GM18526 (cell line): ENCODE data around the gene LRRFIP2.

Source experiments
- POLR2A ChIP-seq: IDR thresholded peaks from 3 replicates; pipeline ENCODE4 v1.6.1; 2011; ENCODE audit not compliant: insufficient read length; ENCODE audit errors: extremely low read depth

LRRFIP2 gene

DNA sequence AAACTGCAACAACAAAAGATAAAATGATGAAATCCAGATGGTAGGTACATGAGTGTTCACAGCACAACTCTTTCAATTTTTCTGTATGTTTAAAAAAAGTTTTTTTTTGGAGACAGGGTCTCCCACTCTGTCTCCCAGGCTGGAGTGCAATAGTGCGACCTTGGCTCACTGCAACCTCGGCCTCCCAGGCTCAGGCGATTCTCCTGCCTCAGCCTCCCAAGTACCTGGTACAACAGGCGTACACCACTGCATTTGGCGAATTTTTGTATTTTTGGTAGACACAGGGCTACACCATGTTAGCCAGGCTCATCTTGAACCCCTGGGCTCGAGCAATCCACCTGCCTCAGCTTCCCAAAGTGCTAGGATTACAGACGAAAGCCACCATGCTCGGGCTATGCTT is 18.6 kb downstream of the LRRFIP2 start:
- TF ChIP-seq POLR2A = no peak

DNA sequence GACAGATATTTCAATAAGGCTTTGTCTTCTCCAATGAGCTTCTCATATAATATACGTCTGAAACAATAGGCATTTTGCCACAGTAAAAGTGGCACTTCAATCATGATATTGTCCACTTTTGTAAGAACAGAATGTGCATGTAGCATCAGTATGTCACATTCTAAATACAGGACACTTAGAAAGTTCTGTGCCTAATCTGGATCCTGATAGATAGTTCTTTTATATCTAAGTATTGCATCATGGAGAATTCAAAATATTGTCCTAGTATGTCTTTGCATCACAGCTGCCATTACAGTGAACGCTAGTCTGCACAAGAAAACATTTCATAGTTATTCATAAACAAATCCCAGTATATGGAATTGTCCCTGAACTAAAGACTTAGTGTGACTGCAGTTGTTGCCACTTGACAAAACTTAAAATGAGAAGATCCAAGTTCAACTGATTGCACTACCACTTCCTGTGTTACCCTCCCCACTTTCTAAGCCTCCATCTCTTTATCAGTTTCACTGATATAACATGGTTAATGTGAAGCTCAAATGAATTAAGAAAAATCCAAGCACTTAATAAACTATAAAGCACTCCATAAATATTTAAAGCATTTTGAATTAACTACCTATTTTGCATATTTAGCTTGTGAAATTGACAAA is 19.6 kb downstream of the LRRFIP2 start:
- TF ChIP-seq POLR2A = no peak

DNA sequence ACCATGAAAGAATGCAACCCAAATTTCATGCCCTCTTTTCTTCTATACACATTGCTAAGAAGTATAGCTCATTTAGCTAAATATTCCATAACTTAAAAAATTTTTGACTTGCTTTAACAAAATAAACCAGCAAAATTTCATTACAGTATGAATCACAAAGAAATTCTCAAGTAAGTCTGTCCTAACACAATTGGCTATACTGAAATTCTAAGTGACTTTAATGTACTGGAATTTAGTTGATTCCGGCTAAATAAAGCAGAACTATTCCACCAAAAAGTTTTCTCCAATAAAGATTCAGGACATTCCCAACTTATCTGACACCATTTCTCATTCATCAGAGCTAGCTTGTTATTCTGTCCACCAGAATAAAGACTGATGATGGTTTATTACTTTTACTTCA is 23.8 kb downstream of the LRRFIP2 start:
- no peak for TF ChIP-seq POLR2A

DNA sequence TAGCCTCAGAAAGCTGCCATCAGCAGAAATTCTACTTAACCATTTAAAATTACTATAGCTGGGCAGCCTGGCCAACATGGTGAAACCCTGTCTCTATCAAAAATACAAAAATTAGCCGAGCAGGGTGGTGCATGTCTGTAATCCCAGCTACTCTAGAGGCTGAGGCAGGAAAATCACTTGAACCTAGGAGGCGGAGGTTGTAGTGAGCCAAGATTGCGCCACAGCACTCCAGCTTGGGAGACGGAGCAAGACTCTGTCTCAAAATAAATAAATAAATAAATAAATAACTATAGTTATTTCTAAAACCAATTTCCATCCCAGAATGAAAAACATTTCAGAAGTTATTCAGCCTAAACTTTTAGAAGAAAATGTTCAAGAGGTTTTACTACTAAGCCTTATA is 25.1 kb downstream of the LRRFIP2 start:
- TF ChIP-seq POLR2A = no peak

DNA sequence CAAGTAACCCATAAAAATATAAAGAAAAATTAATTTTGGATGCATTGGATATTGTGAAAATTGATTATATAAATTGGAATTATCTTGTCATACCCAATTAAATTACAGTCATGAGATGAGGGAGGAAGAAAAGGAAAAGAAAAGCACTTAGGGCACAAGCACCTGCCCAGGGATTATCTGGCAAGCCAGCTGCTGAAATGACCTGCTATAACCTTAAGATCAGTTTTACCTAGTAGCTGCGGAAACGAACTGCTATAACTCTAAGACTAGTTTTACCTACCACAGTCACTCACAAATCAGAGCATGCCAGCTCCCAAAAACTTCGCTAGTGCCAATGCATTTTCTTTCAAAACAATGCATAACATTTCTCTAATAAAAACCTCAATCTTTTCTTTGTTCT is 26.2 kb downstream of the LRRFIP2 start:
- no peak for TF ChIP-seq POLR2A

DNA sequence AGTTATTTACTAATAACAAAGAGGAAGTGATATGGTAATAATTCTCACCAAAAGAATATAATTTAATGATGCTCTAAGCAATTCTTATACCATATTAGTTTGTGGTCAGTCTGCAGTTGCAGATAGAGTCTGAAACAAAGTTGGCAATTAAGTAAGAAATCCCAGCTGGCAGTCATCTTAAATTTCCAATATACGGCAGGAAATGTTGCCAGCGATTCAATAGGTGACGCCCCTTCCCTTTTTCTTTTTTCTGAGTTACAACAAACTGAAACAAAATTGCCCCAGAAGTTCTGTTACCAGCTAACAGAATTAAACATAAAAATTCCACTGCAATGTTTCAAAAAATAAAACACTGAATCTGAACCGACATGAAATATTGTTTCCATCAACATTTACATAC is 26.7 kb downstream of the LRRFIP2 start:
- TF ChIP-seq POLR2A = no peak

DNA sequence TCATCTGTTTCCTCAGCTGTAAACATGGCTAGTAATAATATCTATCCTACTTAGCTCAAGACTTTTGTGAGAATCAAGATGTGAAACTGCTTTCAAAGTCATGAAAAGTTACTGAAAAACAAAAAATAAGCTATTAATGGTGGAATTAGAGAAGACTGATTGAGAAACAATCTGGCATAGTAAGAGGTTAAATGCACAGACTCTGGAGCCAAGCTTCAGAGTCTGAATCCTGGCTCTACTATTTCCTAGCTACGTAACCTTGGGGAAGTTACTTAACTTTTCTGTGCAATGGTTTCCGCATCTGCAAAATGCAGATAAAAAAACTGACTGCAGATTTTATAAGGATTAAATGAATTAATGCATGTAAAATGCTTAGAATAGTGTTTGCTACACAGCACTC is 28.8 kb downstream of the LRRFIP2 start:
- TF ChIP-seq POLR2A = no peak

DNA sequence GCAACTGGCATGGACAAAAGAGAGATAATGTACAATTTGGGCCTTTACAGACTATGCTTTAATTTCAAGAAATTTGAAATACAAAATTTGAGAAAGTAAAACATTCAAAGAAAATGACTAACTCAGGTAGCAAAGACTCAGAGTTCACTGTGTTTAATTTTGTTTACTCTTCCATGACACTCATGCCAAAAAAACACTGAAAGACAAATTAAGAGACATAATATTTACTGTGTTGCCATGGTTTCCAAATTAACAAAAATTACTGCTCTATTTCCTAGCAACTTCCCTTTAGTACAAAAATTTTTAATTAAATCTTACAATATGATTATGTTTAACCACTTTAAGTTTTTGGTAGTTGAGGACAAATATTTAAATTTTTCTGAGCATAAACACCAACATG is 29.6 kb downstream of the LRRFIP2 start:
- TF ChIP-seq POLR2A = no peak

DNA sequence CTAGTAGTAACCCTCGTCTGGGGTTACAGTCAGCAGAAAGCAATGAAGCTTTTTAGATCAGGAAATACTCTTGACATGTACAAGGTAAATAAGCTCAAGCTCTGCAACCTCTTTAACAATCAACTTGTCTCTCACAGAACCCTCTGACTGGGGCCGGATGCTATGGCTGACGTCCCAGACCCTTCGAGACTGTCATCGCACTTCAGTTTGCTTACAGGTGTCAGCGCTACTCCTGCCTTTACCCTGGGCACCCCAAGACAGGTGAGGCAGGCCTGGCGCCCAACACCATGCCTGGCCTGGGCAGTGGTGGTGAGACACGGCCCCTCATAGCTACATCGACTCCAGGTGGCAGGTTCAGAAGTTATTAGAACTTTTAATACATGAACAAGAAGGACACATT is 30.6 kb downstream of the LRRFIP2 start:
- no peak for TF ChIP-seq POLR2A

DNA sequence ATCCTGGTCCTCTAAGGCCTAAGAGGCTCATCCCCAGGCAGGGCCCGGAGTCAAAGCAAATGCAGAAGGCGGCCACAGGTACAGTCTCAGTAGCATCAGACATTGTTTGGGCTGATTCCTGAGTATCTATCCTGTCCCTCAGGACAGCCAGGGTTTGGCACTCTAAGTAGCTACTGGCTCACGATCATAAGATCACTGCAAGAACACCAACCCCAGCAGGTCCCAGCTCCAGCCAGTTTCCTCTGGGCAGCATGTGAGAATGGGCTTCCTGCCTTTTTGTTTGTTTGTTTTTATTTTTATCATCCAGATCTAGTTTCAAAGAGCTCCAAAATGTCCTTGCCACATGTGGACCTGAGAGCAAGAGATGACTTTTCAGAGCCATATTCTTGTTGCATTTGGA is 32.7 kb downstream of the LRRFIP2 start:
- no peak for TF ChIP-seq POLR2A

DNA sequence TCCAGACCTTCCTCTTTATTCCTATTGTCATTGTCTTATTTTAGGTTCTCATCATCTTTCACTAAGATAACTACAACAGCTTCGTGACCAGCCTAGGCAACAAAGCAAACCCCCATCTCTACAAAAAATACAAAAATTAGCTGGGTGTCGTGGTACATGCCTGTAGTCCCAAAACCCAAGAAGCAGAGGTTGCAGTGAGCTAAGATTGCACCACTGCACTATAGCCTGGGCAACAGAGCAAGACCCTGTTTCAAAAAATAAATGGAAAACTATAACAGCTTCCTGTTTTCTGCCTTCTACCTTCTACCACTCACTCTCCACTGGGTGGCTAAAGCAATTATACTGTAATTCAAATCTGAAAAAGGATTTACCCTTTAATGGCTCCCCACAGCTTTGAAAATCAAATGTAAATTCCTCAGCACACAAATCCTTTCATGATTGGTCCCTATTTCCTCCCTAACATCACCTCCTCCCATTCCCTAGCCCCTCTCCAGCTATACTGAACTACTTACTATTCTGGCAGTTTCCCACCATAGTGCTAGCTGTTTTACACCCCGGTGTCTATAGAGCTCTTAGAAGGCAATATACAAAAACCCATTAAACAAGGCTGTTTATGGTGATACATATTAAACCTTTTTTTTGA is 33.4 kb downstream of the LRRFIP2 start:
- no peak for TF ChIP-seq POLR2A

DNA sequence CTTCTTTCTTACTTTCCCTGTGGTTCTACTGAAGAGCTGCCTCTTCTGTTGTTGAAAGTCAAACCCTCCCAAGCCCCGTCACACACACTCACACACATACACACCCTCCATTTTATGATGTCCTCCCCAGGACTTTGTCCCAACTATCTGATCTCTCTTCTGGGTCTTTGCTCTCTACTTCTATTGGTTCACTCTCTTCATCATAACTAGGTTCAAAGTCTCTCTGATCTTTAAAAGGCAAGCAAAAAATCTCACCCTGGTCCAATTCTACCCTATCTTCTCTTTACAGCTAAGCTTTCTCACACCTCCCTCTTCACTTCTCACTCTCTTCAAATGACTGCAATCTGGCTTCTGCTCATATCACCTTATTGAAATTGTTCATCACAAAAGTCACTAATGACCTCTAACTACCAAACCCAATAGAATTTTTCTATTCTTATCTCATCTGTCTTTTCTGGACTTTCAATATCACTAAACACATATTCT is 34.8 kb downstream of the LRRFIP2 start:
- no peak for TF ChIP-seq POLR2A

DNA sequence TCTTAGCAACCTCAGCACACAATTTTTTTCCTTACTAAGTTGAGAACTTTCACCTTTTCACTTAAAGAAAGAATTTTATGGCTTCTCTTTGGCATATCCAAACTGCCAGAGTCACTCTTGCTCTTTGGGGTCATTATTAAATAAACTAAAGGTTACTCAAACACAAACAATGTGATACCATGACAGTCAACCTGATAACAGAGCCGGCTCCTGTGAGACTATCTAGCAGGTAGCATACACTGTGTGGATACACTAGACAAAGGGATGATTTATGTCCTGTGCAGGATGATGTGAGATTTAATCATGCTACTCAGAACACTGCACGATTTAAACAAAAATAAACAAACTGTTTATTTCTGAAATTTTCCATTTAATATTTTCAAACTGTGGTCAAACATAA is 35.6 kb downstream of the LRRFIP2 start:
- TF ChIP-seq POLR2A = no peak

DNA sequence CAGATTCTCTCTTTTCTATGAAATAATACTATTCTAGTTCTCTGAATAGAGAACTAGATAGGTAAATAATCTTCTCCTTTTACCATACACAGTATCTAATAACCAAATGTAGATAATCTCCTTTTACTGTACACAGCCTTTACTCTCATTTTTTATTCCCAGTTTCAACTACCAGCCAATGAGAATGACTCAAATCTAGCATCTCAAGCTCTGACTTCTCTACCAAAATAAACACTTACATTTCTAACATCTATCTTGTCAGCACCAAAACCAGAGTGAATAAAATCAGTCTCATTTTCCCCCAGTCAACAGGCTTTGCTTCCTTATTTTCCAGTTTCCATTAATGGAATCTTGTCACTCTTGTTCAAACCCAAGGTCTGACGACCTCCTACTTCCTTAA is 36.9 kb downstream of the LRRFIP2 start:
- no peak for TF ChIP-seq POLR2A

DNA sequence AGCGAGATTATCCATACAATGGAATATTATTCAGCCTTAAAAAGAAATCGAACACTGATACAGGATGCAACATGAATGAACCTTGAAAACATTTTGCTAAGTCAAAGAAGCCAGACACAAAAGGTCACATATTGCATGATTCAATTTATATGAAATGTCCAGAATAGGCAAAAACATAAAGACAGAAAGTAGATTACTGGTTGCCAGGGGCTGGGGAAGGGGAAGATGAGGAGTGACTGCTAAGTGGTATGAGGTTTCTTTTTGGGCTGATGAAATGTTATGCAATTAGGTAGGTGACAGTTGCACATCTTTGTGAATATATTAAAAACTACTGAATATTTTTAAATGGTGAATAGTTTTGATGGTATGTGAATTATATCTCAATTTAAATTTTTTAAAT is 38.3 kb downstream of the LRRFIP2 start:
- TF ChIP-seq POLR2A = no peak

DNA sequence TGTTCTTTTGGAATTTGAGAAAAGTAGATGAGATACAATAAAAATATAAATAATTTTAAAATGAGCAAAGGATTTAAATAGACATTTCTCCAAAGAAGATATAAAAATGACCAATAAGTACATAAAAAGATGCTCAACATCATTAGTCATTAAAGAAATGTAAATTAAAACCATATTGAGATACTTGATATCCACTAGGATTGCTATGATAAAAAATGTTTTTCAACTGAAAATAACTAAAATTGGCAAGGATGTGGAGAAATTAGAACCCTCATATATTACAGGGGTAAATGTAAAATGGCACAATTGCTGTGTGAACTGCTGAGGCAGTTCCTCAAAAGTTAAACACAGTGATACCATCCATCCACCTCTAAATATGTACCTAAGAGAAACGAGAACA is 38.8 kb downstream of the LRRFIP2 start:
- TF ChIP-seq POLR2A = no peak

DNA sequence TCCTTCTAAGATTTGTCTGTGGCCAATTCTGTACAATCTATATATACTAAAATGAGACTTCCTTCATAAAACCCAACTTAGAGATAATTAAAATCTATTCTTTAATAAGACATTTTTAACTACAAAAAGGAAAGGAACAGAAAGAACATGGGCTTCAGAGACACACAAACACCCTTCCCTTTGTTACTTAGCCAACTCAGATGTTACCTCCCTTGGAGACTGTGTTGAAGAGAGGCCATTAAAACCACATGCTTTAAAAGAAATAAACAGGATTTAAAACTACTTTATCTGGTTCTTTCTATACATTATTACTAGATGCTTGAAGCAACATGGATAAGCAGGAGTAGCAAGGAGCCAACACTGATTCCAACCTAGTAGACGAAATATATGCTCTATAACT is 42.0 kb downstream of the LRRFIP2 start:
- TF ChIP-seq POLR2A = no peak

DNA sequence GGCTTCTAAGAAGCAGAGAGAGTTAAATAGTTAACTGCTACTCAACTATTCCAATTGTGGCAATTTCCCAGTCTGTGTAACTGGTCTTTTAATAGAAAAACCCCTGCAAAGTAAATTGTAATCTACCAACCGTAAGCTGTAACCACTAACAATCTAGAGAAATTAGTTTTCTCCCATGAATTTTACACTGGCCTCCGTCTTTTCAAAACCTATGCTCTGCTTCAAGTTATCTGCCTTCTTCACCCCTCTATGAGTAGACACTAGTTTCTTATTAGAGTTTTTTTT is 42.6 kb downstream of the LRRFIP2 start:
- TF ChIP-seq POLR2A = no peak
